Anterior cingulate cortex (tissue), 58 donors: ENCODE data around the gene SLAMF1.
A peak's percentile ranks its signal among the peaks of the same experiment; 100 is the strongest.
"Not testable (repeated sequence)": the region's sequence is repeated elsewhere in the genome, so short reads cannot be mapped to it uniquely, and the experiment has no call there.

ENCODE experiments used
- DNase-seq, 58 donors: peaks; one replicate each; lab custom pipeline; 2025; lab: John Stamatoyannopoulos, UW

Gene SLAMF1

DNA sequence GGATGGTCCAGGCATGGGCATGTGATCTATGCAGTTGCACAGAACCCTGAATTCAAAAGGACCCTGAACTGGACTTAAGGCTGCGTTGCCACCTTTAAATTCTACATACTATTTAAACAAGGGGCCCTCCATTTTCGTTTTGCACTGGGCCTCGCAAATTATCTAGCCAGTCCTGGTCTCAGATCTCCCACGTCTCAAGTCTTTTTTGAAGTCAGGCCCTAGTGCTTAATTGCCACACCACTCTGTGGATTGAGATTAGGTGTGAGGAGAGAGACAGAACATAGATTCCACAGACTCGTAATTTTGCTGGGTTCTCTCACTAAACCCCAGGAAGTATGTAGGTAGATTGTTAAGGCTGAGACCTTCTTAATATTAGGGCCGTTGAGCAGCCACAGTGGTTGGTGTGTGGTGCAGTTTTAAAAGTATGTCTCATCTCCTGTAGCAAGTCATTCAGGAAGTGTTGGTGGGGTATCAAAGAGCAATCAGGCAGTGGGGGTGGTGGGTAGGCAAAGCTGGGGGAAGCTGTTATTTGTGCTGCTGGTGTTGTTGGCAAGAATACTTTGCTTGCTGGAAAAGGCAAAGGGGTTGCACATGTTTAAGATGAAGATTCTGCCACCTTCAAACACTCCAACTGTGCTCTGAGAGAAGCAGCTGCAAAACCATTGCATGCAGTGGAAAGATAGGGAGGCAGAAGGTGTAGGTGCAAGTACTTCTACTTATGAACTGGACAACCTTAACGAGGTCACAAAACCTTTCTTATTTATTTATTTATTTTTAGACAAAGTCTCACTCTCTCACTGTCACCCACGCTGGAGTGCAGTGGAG, 78.8 kb downstream of the SLAMF1 start:
- no peak for DNase-seq

DNA sequence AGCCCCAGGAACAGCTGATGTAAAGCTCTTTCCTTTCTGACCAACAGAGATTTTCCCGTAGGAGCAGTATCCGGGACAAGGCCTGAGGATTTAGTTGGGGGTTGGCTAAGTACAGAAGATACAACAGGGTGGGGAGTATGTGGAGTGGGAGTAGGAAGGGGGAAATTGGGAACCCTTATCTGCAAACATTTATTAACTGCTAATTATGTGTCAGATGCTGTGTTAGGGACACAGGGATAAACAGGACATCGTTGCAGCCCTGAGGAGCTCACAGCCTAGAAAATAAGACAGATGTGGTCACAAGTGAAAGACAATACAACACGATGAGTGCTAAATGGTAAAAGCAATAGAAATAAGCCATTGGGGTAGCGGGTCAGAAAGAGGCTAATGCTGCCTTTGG, 79.5 kb downstream of the SLAMF1 start:
- no peak for DNase-seq

DNA sequence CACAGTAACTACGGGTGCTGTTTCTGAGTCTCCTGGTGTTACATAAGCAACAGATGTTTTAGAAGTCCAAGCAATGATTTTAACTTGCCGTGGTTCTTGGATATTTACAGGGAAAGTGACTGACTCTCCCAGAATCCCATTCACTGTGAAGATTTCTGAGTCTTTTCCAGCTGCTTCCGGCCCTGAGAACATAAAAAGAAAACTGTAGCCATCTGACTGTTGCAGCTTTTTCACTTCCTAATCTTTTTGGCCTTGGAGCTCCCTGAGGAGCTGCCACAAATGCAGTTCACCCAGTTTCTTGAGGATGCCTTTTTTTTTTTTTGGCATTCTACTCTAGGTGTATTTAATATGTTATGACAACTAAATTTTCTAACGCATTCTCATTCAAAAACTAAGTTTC, 81.3 kb downstream of the SLAMF1 start:
- DNase-seq, result peak in 2 of 58 donors; percentile 15 to 33

DNA sequence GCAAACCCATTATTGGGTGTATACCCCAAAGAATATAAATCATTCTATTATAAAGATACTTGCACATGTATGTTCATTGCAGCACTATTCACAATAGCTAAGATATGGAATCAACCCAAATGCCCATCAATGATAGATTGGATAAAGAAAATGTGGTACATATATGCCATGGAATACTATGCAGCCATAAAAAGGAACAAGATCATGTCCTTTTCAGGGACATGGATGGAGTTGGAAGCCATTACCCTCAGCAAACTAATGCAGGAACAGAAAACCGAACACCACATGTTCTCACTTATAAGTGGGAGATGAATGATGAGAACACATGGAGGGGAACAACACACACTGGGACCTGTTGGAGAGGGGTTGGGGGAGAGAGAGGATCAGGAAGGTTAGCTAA, 83.6 kb downstream of the SLAMF1 start:
- DNase-seq, result not testable (repeated sequence)

DNA sequence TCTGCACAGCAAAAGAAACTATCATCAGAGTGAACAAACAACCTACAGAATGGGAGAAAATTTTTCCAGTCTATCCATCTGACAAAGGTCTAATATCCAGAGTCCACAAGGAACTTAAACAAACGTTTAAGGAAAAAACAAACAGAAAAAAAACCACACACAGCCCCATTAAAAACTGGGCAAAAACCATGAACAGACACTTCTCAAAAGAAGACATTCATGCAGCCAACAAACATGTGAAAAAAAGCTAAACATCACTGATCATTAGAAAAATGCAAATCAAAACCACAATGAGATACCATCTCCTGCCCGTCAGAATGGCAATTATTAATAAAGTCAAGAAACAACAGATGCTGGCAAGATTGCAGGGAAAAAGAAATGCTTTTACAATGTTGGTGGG, 84.1 kb downstream of the SLAMF1 start:
- not testable (repeated sequence) for DNase-seq

DNA sequence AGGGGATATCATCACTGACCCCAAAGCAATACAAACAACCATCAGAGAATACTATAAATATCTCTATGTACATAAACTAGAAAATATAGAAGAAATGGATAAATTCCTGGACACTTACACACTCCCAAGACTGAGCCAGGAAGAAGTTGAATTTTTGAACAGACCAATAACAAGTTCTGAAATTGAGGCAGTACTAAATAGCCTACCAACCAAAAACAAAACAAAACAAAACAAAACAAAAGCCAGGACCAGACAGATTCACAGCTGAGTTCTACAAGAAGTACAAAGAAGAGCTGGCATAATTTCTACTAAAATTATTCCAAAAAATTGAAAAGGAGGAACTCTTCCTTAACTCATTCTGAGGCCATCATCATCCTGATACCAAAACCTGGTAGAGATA, 86.0 kb downstream of the SLAMF1 start:
- DNase-seq, result no peak

DNA sequence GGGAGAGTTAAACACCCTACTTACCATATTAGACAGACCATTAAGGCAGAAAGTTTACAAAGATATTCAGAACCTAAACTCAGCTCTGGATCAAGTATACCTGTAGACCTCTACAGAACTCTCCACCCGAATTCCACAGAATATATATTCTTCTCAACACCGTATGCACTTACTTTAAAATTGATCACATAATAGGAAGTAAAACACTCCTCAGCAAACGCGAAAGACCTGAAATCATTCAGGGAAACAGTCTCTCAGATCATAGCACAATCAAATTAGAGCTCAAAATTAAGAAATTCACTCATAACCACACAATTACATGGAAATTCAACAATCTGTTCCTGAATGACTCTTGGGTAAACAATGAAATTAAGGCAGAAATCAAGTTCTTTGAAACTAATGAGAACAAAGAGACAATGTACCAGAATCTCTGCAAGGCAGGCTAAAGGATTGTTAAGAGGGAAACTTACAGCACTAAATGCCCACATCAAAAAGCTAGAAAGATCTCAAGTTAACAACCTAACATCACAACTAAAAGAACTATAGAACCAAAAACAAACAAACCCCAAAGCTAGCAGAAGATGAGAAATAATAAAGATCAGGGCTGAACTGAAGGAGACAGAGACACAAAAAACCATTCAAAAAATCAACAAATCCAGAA, 86.7 kb downstream of the SLAMF1 start:
- no peak for DNase-seq

DNA sequence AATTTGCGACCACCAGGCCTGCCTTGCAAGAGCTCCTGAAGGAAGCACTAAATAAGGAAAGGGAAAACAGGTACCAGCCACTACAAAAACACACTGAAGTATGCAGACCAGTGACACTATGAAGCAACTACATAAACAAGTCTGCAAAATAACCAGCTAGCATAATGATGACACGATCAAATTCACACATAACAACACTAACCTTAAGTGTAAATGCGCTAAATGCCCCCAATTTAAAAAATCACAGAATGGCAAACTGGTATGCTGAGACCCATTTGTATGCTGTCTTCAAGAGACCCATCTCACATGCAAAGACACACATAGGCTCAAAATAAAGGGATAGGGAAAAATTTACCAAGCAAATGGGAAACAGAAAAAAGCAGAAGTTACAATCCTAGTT, 87.4 kb downstream of the SLAMF1 start:
- DNase-seq, result not testable (repeated sequence)

DNA sequence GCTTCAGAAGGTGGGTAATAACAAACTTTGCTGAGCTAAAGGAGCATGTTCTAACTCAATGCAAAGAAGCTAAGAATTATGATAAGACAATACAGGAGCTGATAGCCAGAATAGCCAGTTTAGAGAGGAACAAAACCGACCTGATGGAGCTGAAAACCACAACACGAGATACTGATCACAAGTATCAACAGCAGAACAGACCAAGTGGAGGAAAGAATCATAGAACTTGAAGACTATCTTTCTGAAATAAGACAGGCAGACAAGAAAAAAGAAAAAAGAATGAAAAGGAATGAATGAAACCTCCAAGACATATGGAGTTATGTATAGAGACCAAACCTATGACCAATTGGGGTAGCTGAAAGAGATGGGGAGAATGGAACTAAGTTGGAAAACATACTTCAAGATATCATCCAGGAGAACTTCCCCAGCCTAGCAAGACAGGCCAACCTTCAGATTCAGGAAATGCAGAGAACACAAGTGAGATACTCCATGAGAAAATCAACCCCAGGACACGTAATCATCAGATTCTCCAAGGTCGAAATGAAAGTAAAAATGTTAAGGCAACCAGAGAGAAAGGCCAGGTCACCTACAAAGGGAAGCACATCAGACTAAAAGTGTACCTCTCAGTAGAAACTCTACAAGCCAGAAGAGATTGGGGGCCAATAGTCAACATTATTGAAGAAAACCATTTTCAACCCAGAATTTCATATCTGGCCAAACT, 88.0 kb downstream of the SLAMF1 start:
- DNase-seq, result no peak
